IMR-90 (cell line): ENCODE results near the gene NFRKB. TPM values are rescaled to one million over a fixed set of nuclear protein-coding genes. Genes with fewer than 3 reads are reported as not detected.

Experiments used
- ATAC-seq: fragments of 200-7000 bp; cut with Tn5 transposase; 2 replicates; pipeline ENCODE4 v1.9.1; 2020; ENCODE audit warnings: low read depth, mild to moderate bottlenecking, moderate library complexity
- BruUV-seq: library from RNA; stranded (reverse); fragments of 400-500 nt; replicated peaks from 2 replicates; lab custom pipeline; 2021; lab: Mats Ljungman, UMichigan
- CTCF ChIA-PET: fragments of 300-600 bp; formaldehyde crosslinking; extraction: SDS; loops from one replicate; lab custom pipeline; 2021; ENCODE audit warnings: antibody characterized with exemption; lab: Yijun Ruan, JAX
- POLR2A ChIA-PET: fragments of 300-600 bp; sonication (Branson Sonifier 250); formaldehyde crosslinking; loops from one replicate; lab custom pipeline; 2022; ENCODE audit warnings: antibody characterized with exemption; ENCODE audit not compliant: unreplicated experiment; lab: Charles Lee
- DNase-seq: peaks from one replicate; pipeline ENCODE4 v3.0.0; 2013
- H2AFZ ChIP-seq: replicated peaks from 2 replicates; pipeline ENCODE3; 2013; ENCODE audit warnings: low read length, mild to moderate bottlenecking; ENCODE audit not compliant: poor library complexity
- H2AK5ac ChIP-seq: 2 replicates; pipeline ENCODE4 v1.6.1; 2013; ENCODE audit warnings: low read depth, low read length, inconsistent platforms
- H2AK9ac ChIP-seq: replicated peaks from 2 replicates; pipeline ENCODE3; 2013; ENCODE audit warnings: mild to moderate bottlenecking, low read depth, low read length, moderate library complexity; ENCODE audit not compliant: poor library complexity
- H2BK120ac ChIP-seq: 2 replicates; pipeline ENCODE4 v1.6.1; 2013; ENCODE audit warnings: low read depth, low read length, inconsistent platforms
- H2BK15ac ChIP-seq: 3 replicates; pipeline ENCODE4 v1.6.1; 2013; ENCODE audit warnings: low read depth, low read length, inconsistent platforms
- H2BK20ac ChIP-seq: 2 replicates; pipeline ENCODE4 v1.6.1; 2013; ENCODE audit warnings: low read depth, mild to moderate bottlenecking, inconsistent platforms, low read length, moderate library complexity
- H2BK5ac ChIP-seq: 2 replicates; pipeline ENCODE4 v1.6.1; 2013; ENCODE audit warnings: mild to moderate bottlenecking, low read depth, low read length, inconsistent platforms; ENCODE audit not compliant: poor library complexity, severe bottlenecking
- H3K14ac ChIP-seq: replicated peaks from 2 replicates; pipeline ENCODE4 v1.6.1; 2013; ENCODE audit warnings: low read depth, low read length, inconsistent platforms
- H3K18ac ChIP-seq: 2 replicates; pipeline ENCODE4 v1.6.1; 2013; ENCODE audit warnings: low read depth, low read length, control low read depth
- H3K23ac ChIP-seq: 2 replicates; pipeline ENCODE4 v1.6.1; 2013; ENCODE audit warnings: low read depth, low read length, inconsistent platforms
- H3K27ac ChIP-seq: 2 replicates; pipeline ENCODE4 v1.5.1; 2013; ENCODE audit warnings: mild to moderate bottlenecking, control low read depth, low read length; ENCODE audit not compliant: insufficient read depth
- H3K27me3 ChIP-seq: 2 replicates; pipeline ENCODE4 v1.6.1; 2013; ENCODE audit warnings: low read length; ENCODE audit not compliant: control insufficient read depth, insufficient read depth
- H3K36me3 ChIP-seq: 2 replicates; pipeline ENCODE4 v1.6.1; 2013; ENCODE audit warnings: low read length, mixed read lengths; ENCODE audit not compliant: control insufficient read depth, insufficient read depth
- H3K4ac ChIP-seq: 2 replicates; pipeline ENCODE4 v1.6.1; 2013; ENCODE audit warnings: low read depth, low read length, inconsistent platforms
- H3K4me1 ChIP-seq: 2 replicates; pipeline ENCODE4 v1.6.1; 2013; ENCODE audit warnings: low read length, mixed read lengths; ENCODE audit not compliant: control insufficient read depth, insufficient read depth
- H3K4me2 ChIP-seq: 2 replicates; pipeline ENCODE4 v1.6.1; 2013; ENCODE audit warnings: low read depth, mild to moderate bottlenecking, control low read depth, low read length, moderate library complexity
- H3K4me3 ChIP-seq: 2 replicates; pipeline ENCODE4 v1.5.1; 2013; ENCODE audit warnings: low read depth, mild to moderate bottlenecking, control low read depth, low read length, moderate library complexity; ENCODE audit not compliant: insufficient read depth
- H3K56ac ChIP-seq: 2 replicates; pipeline ENCODE4 v1.6.1; 2013; ENCODE audit warnings: low read length, inconsistent platforms; ENCODE audit not compliant: insufficient read depth; ENCODE audit errors: extremely low read depth
- H3K79me1 ChIP-seq, 2 experiments: 2 replicates each; pipeline ENCODE4 v1.6.1; 2013; ENCODE audit warnings: low read length in 2 of 2, inconsistent platforms in 1 of 2, low read depth in 1 of 2
- H3K9ac ChIP-seq: 2 replicates; pipeline ENCODE4 v1.6.1; 2013; ENCODE audit warnings: low read depth, low read length, control low read depth
- H3K9me1 ChIP-seq: 2 replicates; pipeline ENCODE4 v1.6.1; 2013; ENCODE audit warnings: low read length, inconsistent platforms; ENCODE audit not compliant: insufficient read depth
- H3K9me3 ChIP-seq: 2 replicates; pipeline ENCODE4 v1.6.1; 2013; ENCODE audit warnings: low read length; ENCODE audit not compliant: control insufficient read depth, insufficient read depth
- H4K20me1 ChIP-seq: 2 replicates; pipeline ENCODE4 v1.6.1; 2013; ENCODE audit warnings: low read length, inconsistent platforms; ENCODE audit not compliant: insufficient read depth
- H4K5ac ChIP-seq: 2 replicates; pipeline ENCODE4 v1.6.1; 2013; ENCODE audit warnings: mild to moderate bottlenecking, low read depth, low read length, control low read depth
- H4K8ac ChIP-seq, 2 experiments: 2 replicates each; pipeline ENCODE4 v1.6.1; 2013; ENCODE audit warnings: low read depth in 2 of 2, low read length in 2 of 2, control low read depth in 1 of 2, inconsistent platforms in 1 of 2
- H4K91ac ChIP-seq: 2 replicates; pipeline ENCODE4 v1.6.1; 2013; ENCODE audit warnings: low read depth, low read length, inconsistent platforms; ENCODE audit not compliant: insufficient read depth
- BHLHE40 ChIP-seq: fragments of 150-350 bp; IDR thresholded peaks from 2 replicates; pipeline ENCODE4 v1.6.1; 2016; ENCODE audit warnings: mild to moderate bottlenecking, low read depth, low read length
- CEBPB ChIP-seq: IDR thresholded peaks from 2 replicates; pipeline ENCODE4 v1.6.1; 2012; ENCODE audit warnings: low read depth, low read length, improper control_type of control experiment
- CHD1 ChIP-seq: IDR thresholded peaks from 2 replicates; pipeline ENCODE4 v1.6.1; 2012; ENCODE audit warnings: low read depth, low read length, improper control_type of control experiment
- FOS ChIP-seq: fragments of 150-350 bp; IDR thresholded peaks from 2 replicates; pipeline ENCODE4 v1.6.1; 2016; ENCODE audit warnings: low read depth, low read length
- MAFK ChIP-seq: IDR thresholded peaks from 2 replicates; pipeline ENCODE4 v1.6.1; 2012; ENCODE audit warnings: low read depth, low read length, improper control_type of control experiment
- MAZ ChIP-seq: IDR thresholded peaks from 2 replicates; pipeline ENCODE4 v1.6.1; 2012; ENCODE audit warnings: low read depth, mild to moderate bottlenecking, low read length, improper control_type of control experiment, moderate library complexity, borderline replicate concordance
- MXI1 ChIP-seq: IDR thresholded peaks from 2 replicates; pipeline ENCODE4 v1.6.1; 2012; ENCODE audit warnings: low read depth, mild to moderate bottlenecking, low read length, moderate library complexity, borderline replicate concordance
- NFE2L2 ChIP-seq: fragments of 150-350 bp; IDR thresholded peaks from 2 replicates; pipeline ENCODE4 v1.6.1; 2016; ENCODE audit warnings: low read depth, mild to moderate bottlenecking, low read length
- RCOR1 ChIP-seq: IDR thresholded peaks from 2 replicates; pipeline ENCODE4 v1.6.1; 2012; ENCODE audit warnings: mild to moderate bottlenecking, low read length, improper control_type of control experiment; ENCODE audit not compliant: insufficient replicate concordance
- RFX5 ChIP-seq: IDR thresholded peaks from 2 replicates; pipeline ENCODE4 v1.8.0; 2012; ENCODE audit warnings: low read depth, mild to moderate bottlenecking, low read length, moderate library complexity
- USF2 ChIP-seq: fragments of 150-350 bp; IDR thresholded peaks from 2 replicates; pipeline ENCODE4 v1.6.1; 2017; ENCODE audit warnings: mild to moderate bottlenecking, antibody characterized with exemption, low read length, low read depth
- WGBS, 2 experiments: methylation state at CpG; one replicate each; pipeline versions ENCODE4 v1.1.5 to v1.1.7; 2013; ENCODE audit warnings: missing lambda C conversion rate in 2 of 2; ENCODE audit not compliant: insufficient read length in 1 of 2; ENCODE audit errors: extremely low coverage in 2 of 2; 5-methylcytosine and 5-hydroxymethylcytosine counted together
- dilution Hi-C: fragments of 300-500 bp; cut with HindIII; formaldehyde crosslinking; loops from one replicate; pipeline ENCODE4 v1.14.3; 2018; ENCODE audit warnings: low sequenced_read_pairs; ENCODE audit not compliant: unreplicated experiment
- in situ Hi-C: fragments of 300-500 bp; cut with MboI; formaldehyde crosslinking; loops from 3 replicates; pipeline ENCODE4 v1.14.3; 2019; ENCODE audit warnings: low sequenced_read_pairs, inconsistent platforms, mixed read lengths
- intact Hi-C: fragments of 100-400 bp; cut with micrococcal nuclease; formaldehyde crosslinking; loops from 2 replicates; pipeline ENCODE4 v1.10.0; 2022
- polyA plus RNA-seq, 3 experiments: library from polyadenylated mRNA; depleted of rRNA; stranded (reverse); fragments of >200 nt; gene quantifications; 2 replicates each; pipeline ENCODE4 v1.2.3, GENCODE V29; 2012; ENCODE audit warnings: low replicate concordance in 1 of 3
- total RNA-seq: library from RNA; depleted of rRNA; stranded (reverse); fragments of >200 nt; gene quantifications from 2 replicates; pipeline ENCODE4 v1.2.3, GENCODE V29; 2012

NFRKB gene
- total and polyA plus RNA-seq, 2 of the 4 experiments (the other 2 are of a cell fraction), result 15.2 to 28.9 TPM

DNA sequence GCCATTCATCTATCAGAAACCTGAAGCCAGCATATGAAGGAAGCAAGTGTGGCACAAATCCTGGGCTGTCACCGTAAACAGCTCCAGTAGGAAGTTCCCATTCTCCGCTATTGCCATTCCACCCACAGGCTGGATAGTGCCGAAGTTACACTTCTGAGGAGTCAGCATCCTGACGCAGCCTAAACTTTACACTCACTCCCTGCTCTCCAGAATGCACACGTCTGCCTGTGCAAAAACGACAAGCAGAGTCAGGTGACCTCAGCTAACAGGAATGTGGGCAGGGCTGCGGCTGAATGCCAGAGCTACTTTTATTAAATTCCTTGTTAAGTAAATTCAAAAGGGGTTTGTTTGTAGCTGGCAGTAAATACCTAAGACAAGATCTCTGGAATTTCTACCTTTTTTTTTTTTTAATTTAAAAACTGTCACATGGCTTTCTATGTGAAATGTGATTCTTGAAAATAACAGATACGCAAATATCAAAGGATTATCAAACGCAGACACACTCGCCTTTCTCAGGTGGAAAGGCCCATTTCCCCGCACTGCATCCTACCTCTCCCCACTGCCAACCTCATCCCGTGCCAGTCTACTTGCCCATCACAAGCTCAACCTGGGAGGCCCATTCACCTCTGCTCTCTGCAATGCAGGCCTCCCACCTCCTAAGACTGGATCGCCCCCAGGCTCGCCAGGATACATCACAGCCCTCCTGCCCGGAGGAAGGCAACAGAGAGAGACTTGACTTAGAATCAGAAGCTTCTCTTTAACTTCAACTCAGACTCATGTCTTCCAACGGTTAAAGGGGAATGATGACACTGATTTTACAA, 33.5 kb downstream of the NFRKB start:
- Histone ChIP-seq H3K9me3 (no peaks in the 10 kb centered on the region), H3K4ac (peak overlapping the region; percentile 66), H3K18ac (peak overlapping the region; percentile 8), H3K9ac (no peak overlapping the region), H2BK5ac (peak overlapping the region; percentile 61), H3K79me1 (0 out of 4 replicates have a peak, but pooled peaks cover 0 to 2% of the 10 kb centered on the region in 2 experiments), H4K8ac (peak overlapping the region in 1 of 2 experiments; percentile 71; a peak in 2 of 4 replicates), H3K23ac (no peak overlapping the region), H3K36me3 (peaks cover 33% of the 10 kb centered on the region), H3K56ac (peak overlapping the region; percentile 14; the same call in 1 of the 2 replicates), H3K14ac (no peak overlapping the region), H2BK15ac (peak overlapping the region; percentile 46; the same call in 2 of the 3 replicates), H3K4me2 (peak overlapping the region; percentile 1; the same call in 1 of the 2 replicates), H4K5ac (peak overlapping the region; percentile 11; the same call in 1 of the 2 replicates), H2BK120ac (peak overlapping the region; percentile 88), H4K20me1 (no peaks in the 10 kb centered on the region), H2AFZ (peak overlapping the region; percentile 7), H3K27ac (peak overlapping the region; percentile 48), H3K4me1 (peaks cover 3% of the 10 kb centered on the region), H2AK5ac (peak overlapping the region; percentile 87), H3K27me3 (no peaks in the 10 kb centered on the region), H3K4me3 (no peak overlapping the region), H4K91ac (peak overlapping the region; percentile 77), H2AK9ac (peak overlapping the region; percentile 45), H3K9me1 (peaks cover 5% of the 10 kb centered on the region; the same call in 1 of the 2 replicates), H2BK20ac (peak overlapping the region; percentile 69)
- in situ Hi-C loops, result no loop called here
- 80% methylated on average over 2 of the region's 16 CpGs; no CpG with 5 or more reads in 1 of the 2 experiments for WGBS, 2 experiments
- ATAC-seq (peak; percentile 98), DNase-seq (peak; percentile 96)
- no TSS peak for BruUV-seq
- intact Hi-C loops, result no loop called here
- dilution Hi-C loops, result no loop called here
- ChIA-PET CTCF (interaction anchor here (0.6 kb wide), 1 partner anchor 20 kb away, joined by 3 read pairs; no protein-coding TSS in a partner anchor), POLR2A (interaction anchor here (0.6 to 0.7 kb wide), 2 partner anchors 10 to 11 kb away, joined by 3 to 8 read pairs; no protein-coding TSS in a partner anchor)
- 0 out of 2 replicates have a peak, but pooled peaks have one; percentile 3 for TF ChIP-seq FOS
- TF ChIP-seq MAZ, result 0 out of 2 replicates have a peak, but pooled peaks have one; percentile 41
- peak; percentile 12; the same call in 1 of the 2 replicates for TF ChIP-seq NFE2L2
- no peak for TF ChIP-seq RFX5
- TF ChIP-seq USF2, result peak; percentile 54; the same call in 1 of the 2 replicates
- no peak for TF ChIP-seq CHD1
- TF ChIP-seq MAFK, result peak; percentile 89
- peak; percentile 73 for TF ChIP-seq BHLHE40
- TF ChIP-seq RCOR1, result no peak
- TF ChIP-seq MXI1, result peak; percentile 20; the same call in 1 of the 2 replicates
- TF ChIP-seq CEBPB, result no peak
